HCT116 (cell line): Measurements from ENCODE around the gene PTGDS. TPM values are rescaled to one million over a fixed set of nuclear protein-coding genes. Genes with fewer than 3 reads are reported as not detected.

Experiments
- ATAC-seq: fragments of 200-7000 bp; cut with Tn5 transposase; 2 replicates; pipeline ENCODE4 v1.9.1; 2020; ENCODE audit warnings: mild to moderate bottlenecking, moderate library complexity
- BruUV-seq: library from RNA; stranded (reverse); fragments of 400-500 nt; replicated peaks from 2 replicates; lab custom pipeline; 2021; lab: Mats Ljungman, UMichigan
- CTCF ChIA-PET: fragments of 300-600 bp; sonication (Branson Sonifier 250); formaldehyde crosslinking; loops from one replicate; lab custom pipeline; 2021; ENCODE audit warnings: antibody characterized with exemption; lab: Charles Lee
- POLR2A ChIA-PET: fragments of 300-600, 350-600 bp; sonication (Branson Sonifier 250); formaldehyde crosslinking; loops from one replicate; lab custom pipeline; 2021; ENCODE audit warnings: antibody characterized with exemption; lab: Charles Lee
- RAD21 ChIA-PET, 2 experiments: fragments of 300-600 bp; sonication (Branson Sonifier 250); formaldehyde crosslinking; loops; one replicate each; lab custom pipeline; 2023; ENCODE audit warnings: low total read pairs in 2 of 2; ENCODE audit not compliant: uncharacterized antibody in 2 of 2, unreplicated experiment in 2 of 2, low non-redundant PET in 1 of 2; lab: Charles Lee
- DNase-seq: peaks from one replicate; pipeline ENCODE4 v3.0.0-alpha.2; 2010; ENCODE audit warnings: low read depth, low spot score
- H2AFZ ChIP-seq: fragments of 200-600 bp; shearing (Covaris generic), sonication (generic); 2 replicates; pipeline ENCODE4 v1.6.1; 2017; ENCODE audit warnings: low read depth, mixed run types, mixed read lengths, antibody characterized with exemption, low read length; ENCODE audit not compliant: poor library complexity, severe bottlenecking
- H3K27ac ChIP-seq: 2 replicates; pipeline ENCODE4 v1.5.1; 2012; ENCODE audit warnings: low read depth, low read length
- H3K27me3 ChIP-seq: fragments of 200-600 bp; sonication (generic); 2 replicates; pipeline ENCODE4 v1.6.1; 2016; ENCODE audit warnings: mixed run types, low read length, mixed read lengths; ENCODE audit not compliant: insufficient read depth
- H3K36me3 ChIP-seq, 2 experiments: fragments of 200-500 bp in 1 of 2; fragments of 200-600 bp in 1 of 2; sonication (Bioruptor generic) in 1 of 2; sonication (generic) in 1 of 2; 2 replicates each; pipeline versions ENCODE4 v1.5.1 to v1.6.1; 2014 to 2016; ENCODE audit warnings: low read length in 2 of 2, inconsistent platforms in 1 of 2, mixed read lengths in 1 of 2, mixed run types in 1 of 2; ENCODE audit not compliant: insufficient read depth in 2 of 2, control insufficient read depth in 1 of 2
- H3K4me1 ChIP-seq, 2 experiments: fragments of 200-600 bp in 1 of 2; sonication (generic) in 1 of 2; 2 replicates each; pipeline versions ENCODE4 v1.5.1 to v1.6.1; 2012 to 2017; ENCODE audit warnings: low read length in 2 of 2, inconsistent platforms in 1 of 2, mild to moderate bottlenecking in 1 of 2, mixed read lengths in 1 of 2, mixed run types in 1 of 2, moderate library complexity in 1 of 2; ENCODE audit not compliant: insufficient read depth in 2 of 2, control insufficient read depth in 1 of 2
- H3K4me2 ChIP-seq: fragments of 200-600 bp; sonication (generic); 2 replicates; pipeline ENCODE4 v1.6.1; 2017; ENCODE audit warnings: mixed run types, low read length, mixed read lengths
- H3K4me3 ChIP-seq, 2 experiments: fragments of 200-600 bp in 1 of 2; sonication (generic) in 1 of 2; replicated peaks in 1 of 2; 2 replicates each; pipeline ENCODE4 v1.5.1; 2011 to 2016; ENCODE audit warnings: low read length in 2 of 2, control low read depth in 1 of 2, low read depth in 1 of 2, mild to moderate bottlenecking in 1 of 2, mixed read lengths in 1 of 2, mixed run types in 1 of 2
- H3K79me2 ChIP-seq: fragments of 200-600 bp; sonication (generic); 2 replicates; pipeline ENCODE4 v1.6.1; 2017; ENCODE audit warnings: mild to moderate bottlenecking, mixed run types, low read length, moderate library complexity, mixed read lengths; ENCODE audit not compliant: insufficient read depth
- H3K9ac ChIP-seq: fragments of 200-600 bp; sonication (generic); 2 replicates; pipeline ENCODE4 v1.6.1; 2016; ENCODE audit warnings: low read length, mixed read lengths
- H3K9me2 ChIP-seq: fragments of 200-600 bp; sonication (generic), shearing (Covaris generic); 2 replicates; pipeline ENCODE4 v1.6.1; 2017; ENCODE audit warnings: mixed run types, mild to moderate bottlenecking, moderate library complexity; ENCODE audit not compliant: insufficient read depth
- H3K9me3 ChIP-seq, 2 experiments: fragments of 200-500 bp in 1 of 2; fragments of 200-600 bp in 1 of 2; sonication (Bioruptor generic) in 1 of 2; sonication (generic) in 1 of 2; 2 replicates each; pipeline ENCODE4 v1.6.1; 2014 to 2017; ENCODE audit warnings: low read length in 2 of 2, mixed read lengths in 2 of 2, inconsistent platforms in 1 of 2, low read depth in 1 of 2, mild to moderate bottlenecking in 1 of 2, mixed run types in 1 of 2, moderate library complexity in 1 of 2; ENCODE audit not compliant: control insufficient read depth in 1 of 2, insufficient read depth in 1 of 2
- H4K20me1 ChIP-seq: fragments of 200-600 bp; sonication (generic), shearing (Covaris generic); 2 replicates; pipeline ENCODE4 v1.6.1; 2017; ENCODE audit warnings: mixed run types, mild to moderate bottlenecking, moderate library complexity; ENCODE audit not compliant: insufficient read depth
- CBX3 ChIP-seq: IDR thresholded peaks from 2 replicates; pipeline ENCODE4 v1.6.1; 2012; ENCODE audit warnings: low read depth
- CTCF ChIP-seq, 3 experiments: fragments of 200-600 bp in 1 of 3; sonication (generic) in 1 of 3; IDR thresholded peaks in 2 of 3; conservative IDR thresholded peaks in 1 of 3; 2 replicates each; pipeline ENCODE4 v1.5.1; 2012 to 2017; ENCODE audit warnings: low read depth in 2 of 3, low read length in 2 of 3, antibody characterized with exemption in 1 of 3, borderline replicate concordance in 1 of 3, control low read depth in 1 of 3, mild to moderate bottlenecking in 1 of 3, mixed read lengths in 1 of 3, mixed run types in 1 of 3, moderate library complexity in 1 of 3; ENCODE audit not compliant: insufficient read depth in 1 of 3
- EGR1 ChIP-seq: IDR thresholded peaks from 2 replicates; pipeline ENCODE4 v1.6.1; 2012; ENCODE audit warnings: low read depth
- ELF1 ChIP-seq: IDR thresholded peaks from 2 replicates; pipeline ENCODE4 v1.6.1; 2012; ENCODE audit warnings: low read depth, borderline replicate concordance
- EZH2phosphoT487 ChIP-seq: fragments of 200-600 bp; IDR thresholded peaks from 2 replicates; pipeline ENCODE4 v1.6.1; 2018; ENCODE audit warnings: antibody characterized with exemption, borderline replicate concordance
- FOSL1 ChIP-seq: IDR thresholded peaks from 2 replicates; pipeline ENCODE4 v1.6.1; 2012; ENCODE audit warnings: low read depth
- JUND ChIP-seq: IDR thresholded peaks from 2 replicates; pipeline ENCODE4 v1.6.1; 2012
- MAX ChIP-seq: IDR thresholded peaks from 2 replicates; pipeline ENCODE4 v1.6.1; 2012
- POLR2A ChIP-seq: IDR thresholded peaks from 2 replicates; pipeline ENCODE4 v1.7.0; 2011; ENCODE audit warnings: borderline replicate concordance; ENCODE audit not compliant: insufficient read depth, insufficient read length; ENCODE audit errors: extremely low read depth
- SIN3A ChIP-seq: IDR thresholded peaks from 2 replicates; pipeline ENCODE4 v1.6.1; 2012; ENCODE audit warnings: low read depth
- SRF ChIP-seq: IDR thresholded peaks from 2 replicates; pipeline ENCODE4 v1.6.1; 2012; ENCODE audit warnings: low read depth
- TCF7L2 ChIP-seq: IDR thresholded peaks from 2 replicates; pipeline ENCODE4 v1.7.0; 2011; ENCODE audit warnings: borderline replicate concordance, inconsistent platforms; ENCODE audit not compliant: insufficient read depth, insufficient read length; ENCODE audit errors: extremely low read depth
- YY1 ChIP-seq: IDR thresholded peaks from 2 replicates; pipeline ENCODE4 v1.6.1; 2011; ENCODE audit warnings: low read length, low read depth, moderate library complexity, mild to moderate bottlenecking; ENCODE audit not compliant: insufficient replicate concordance; ENCODE audit errors: extremely low read depth
- ZFX ChIP-seq: fragments of 450-650 bp; IDR thresholded peaks from 2 replicates; pipeline ENCODE4 v1.6.1; 2017
- intact Hi-C: fragments of 100-400 bp; cut with micrococcal nuclease; formaldehyde crosslinking; loops from 2 replicates; pipeline ENCODE4 v1.10.0; 2022
- total RNA-seq: library from RNA; stranded (reverse); gene quantifications from one replicate; pipeline ENCODE4 v1.2.1, GENCODE V29; 2021; ENCODE audit not compliant: unreplicated experiment

Gene PTGDS
- total RNA-seq, 1 experiment from 2014 or later, result 3.1 TPM

- Histone ChIP-seq H4K20me1 (no peaks in the 10 kb centered on the region), H3K9ac (no peak overlapping the region), H3K9me3 (no peaks in the 10 kb centered on the region), H2AFZ (no peak overlapping the region), H3K4me3 (no peak overlapping the region), H3K4me2 (no peak overlapping the region), H3K36me3 (no peaks in the 10 kb centered on the region), H3K27me3 (no peaks in the 10 kb centered on the region), H3K79me2 (no peaks in the 10 kb centered on the region), H3K27ac (no peak overlapping the region), H3K9me2 (no peaks in the 10 kb centered on the region), H3K4me1 (peaks cover 0 to 15% of the 10 kb centered on the region in 2 experiments; a peak in 2 of 4 replicates)
- no TSS peak for BruUV-seq
- ATAC-seq (no peak), DNase-seq (no peak)
- TF ChIP-seq CBX3 (no peak), CTCF (IDR thresholded peaks at IDR 0.05 in 2 of 3, conservative IDR thresholded peaks at IDR 0.05 in 1 of 3; ENCODE audit: borderline replicate concordance in 1 of 3, insufficient read depth in 1 of 3, low read depth in 2 of 3, low read length in 2 of 3) (no peak), MAX (no peak), JUND (no peak), ZFX (no peak), POLR2A (no peak), SRF (no peak), TCF7L2 (no peak), YY1 (no peak), ELF1 (no peak), FOSL1 (no peak), EZH2phosphoT487 (no peak), EGR1 (no peak), SIN3A (no peak)
- intact Hi-C loops, result no loop called here
- ChIA-PET POLR2A (interaction anchor here (1.0 to 1.3 kb wide), 2 partner anchors 10 to 105 kb away, joined by 3 read pairs; no protein-coding TSS in a partner anchor), RAD21 (no interaction called here), CTCF (no interaction called here)
These were observed 4.4 kb downstream of the PTGDS start for GRCh38 chr9:136981588-136982231.
